Head of caudate nucleus (tissue), 42 donors: ENCODE measurements around the gene CDRT4.
A peak's percentile ranks its signal among the peaks of the same experiment; 100 is the strongest.

Experiments used
- DNase-seq, 42 donors: peaks; one replicate each; pipeline versions ENCODE4 v3.0.0 to v3.0.0-alpha.2; 2020 to 2021; ENCODE audit warnings: mixed read lengths in 7 of 42
- intact Hi-C: fragments of 100-400 bp; cut with DNase I; formaldehyde crosslinking; loops from one replicate; pipeline ENCODE4 v1.15.0; 2022

CDRT4 gene

DNA sequence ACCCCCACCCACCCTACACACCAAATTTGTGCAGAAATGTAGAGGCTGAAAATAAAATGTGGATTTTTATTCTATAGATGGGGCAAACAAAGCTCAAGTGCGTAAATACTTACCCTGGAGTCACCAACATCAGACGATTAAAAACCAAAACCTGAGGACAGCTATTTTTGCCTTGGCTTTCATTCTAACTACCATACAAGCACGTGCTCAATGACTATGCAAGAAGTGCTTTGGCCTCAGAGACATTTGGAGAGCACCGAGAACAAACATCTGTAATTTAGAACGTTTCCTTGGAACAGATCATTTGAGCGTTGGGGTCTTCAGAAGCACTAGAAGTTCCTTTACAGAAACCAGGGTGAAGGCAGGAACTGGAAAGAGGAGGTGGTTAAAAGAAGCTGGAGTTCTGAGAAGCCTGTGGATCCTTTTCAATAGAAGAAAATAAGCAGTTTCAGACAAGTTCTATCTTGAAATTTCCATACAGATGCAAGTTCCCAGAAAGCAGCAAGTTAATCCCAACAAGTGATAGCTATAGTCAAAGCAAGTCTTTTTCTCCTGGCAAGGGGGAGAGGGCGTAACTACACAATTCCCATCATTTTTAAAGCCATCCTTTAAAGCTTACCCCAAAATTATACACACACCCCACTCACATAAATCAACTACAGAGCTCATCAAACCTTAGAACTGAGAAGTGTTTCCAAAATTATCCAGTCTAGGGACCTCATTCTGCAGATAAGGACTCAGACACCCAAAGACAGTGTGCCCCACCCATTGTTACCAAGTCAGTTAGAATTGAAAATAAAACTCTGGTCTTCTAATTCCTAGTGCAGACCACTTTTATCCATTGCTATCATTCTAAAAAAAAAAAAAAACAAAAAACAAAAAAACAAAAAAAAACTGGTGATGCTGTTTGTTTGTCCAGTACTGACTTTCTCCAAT is 29.6 kb upstream of the CDRT4 start:
- no peak for DNase-seq
- intact Hi-C loops, result no loop called here

DNA sequence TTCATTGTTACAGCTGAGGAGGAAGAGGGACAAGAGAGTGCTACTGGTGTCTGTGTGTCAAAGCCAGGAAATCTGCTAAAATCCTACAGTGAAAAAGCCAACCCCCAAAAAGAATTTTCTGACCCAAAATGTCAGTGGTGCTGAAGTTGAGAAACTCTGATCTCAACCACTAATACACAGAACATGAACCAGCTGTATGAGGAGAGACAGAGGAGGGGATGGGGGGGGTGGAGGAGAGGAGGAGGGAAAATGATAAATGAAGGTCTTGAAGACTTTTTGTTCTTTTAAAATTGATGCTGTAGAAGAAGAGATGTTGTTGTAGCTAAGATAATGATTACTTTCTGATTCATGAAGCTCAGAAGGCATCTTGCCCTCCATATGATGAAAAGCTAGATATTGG is 27.4 kb upstream of the CDRT4 start:
- DNase-seq, result peak in 17 of 42 donors; percentile 21 to 74 (median 47)
- intact Hi-C loops, result no loop called here

DNA sequence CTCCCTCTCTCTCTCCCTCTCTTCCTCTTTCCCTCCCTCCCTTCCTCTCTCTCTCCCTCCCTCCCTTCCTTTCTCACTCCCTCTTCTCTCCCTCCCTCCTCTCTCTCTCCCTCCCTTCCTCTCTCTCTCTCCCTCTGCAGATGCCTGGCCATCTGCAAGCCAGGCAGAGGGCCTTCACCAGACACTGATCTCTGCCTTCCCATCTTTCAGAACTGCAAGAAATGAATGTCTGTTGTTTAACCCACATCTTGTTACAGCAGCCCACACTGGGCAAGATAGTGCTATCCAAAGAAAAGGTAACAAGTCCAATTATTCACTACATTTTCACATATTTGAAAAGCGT is 26.2 kb upstream of the CDRT4 start:
- intact Hi-C loops, result no loop called here

GRCh38 chr17:15492791-15493692 is 25.6 kb upstream of the CDRT4 start:
- intact Hi-C loops, result no loop called here
- peak in 1 of 42 donors; percentile 25 for DNase-seq

More for the DNA sequence above, 26.2 kb upstream of the CDRT4 start:
- no peak for DNase-seq

DNA sequence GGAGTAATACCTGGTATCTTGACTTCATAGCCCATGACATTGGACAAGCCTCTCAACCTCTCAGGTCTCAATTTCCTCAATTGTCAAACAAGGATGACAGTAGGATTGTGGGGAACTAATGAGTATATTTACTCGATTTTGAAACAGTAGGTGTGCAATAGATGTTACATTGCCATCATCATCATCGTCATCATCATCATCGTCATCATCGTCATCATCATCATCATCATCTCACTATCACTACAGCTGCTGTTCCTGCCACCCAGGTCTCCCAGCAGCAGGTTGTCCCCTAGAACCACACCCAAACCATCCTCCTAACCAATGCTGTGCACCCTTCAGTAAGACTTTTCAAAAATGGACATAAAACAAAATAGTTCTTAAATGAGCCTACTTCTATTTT is 24.8 kb upstream of the CDRT4 start:
- no peak for DNase-seq
- intact Hi-C loops, result no loop called here

DNA sequence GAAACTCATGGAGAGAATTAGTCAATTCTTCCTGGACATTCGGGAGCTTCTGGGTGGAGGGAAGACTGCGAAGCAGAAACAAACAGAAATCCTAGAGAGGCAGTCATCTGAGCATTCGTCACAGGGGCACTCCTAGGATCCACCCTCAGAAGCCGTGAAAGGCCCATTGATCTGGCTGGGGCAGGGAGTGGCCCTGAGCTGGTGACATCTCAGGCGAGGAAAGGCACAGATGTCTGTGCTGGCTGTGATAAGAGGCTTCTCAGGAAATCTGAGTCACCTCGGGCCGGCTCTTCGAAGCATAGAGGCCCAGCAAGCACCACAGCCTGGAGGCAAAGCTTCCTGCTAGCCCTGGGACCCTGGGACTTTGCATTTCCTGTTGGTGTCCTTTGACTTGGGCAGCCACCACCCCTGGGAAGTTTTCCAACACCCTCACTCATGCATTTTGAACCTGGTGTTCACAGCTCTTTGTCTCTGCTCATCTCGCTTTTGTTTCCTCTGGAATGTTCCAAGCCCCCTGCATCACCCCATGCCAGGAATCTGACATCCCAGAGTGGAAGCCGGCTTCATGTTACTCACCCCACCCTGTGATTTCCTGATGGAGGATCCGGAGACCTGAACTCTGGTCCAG is 23.3 kb upstream of the CDRT4 start:
- DNase-seq, result peak; percentile 21 to 90 (median 72)
- intact Hi-C loops, result no loop called here

- no peak for DNase-seq
These were observed 21.1 kb upstream of the CDRT4 start for GRCh38 chr17:15488557-15488956.

GRCh38 chr17:15485045-15485444 is 17.6 kb upstream of the CDRT4 start:
- DNase-seq, result no peak
- intact Hi-C loops, result no loop called here

More at GRCh38 chr17:15488557-15488956, 21.1 kb upstream of the CDRT4 start:
- intact Hi-C loops, result no loop called here

- DNase-seq, result no peak
- intact Hi-C loops, result no loop called here
These were observed 16.0 kb upstream of the CDRT4 start for GRCh38 chr17:15483431-15483830.

DNA sequence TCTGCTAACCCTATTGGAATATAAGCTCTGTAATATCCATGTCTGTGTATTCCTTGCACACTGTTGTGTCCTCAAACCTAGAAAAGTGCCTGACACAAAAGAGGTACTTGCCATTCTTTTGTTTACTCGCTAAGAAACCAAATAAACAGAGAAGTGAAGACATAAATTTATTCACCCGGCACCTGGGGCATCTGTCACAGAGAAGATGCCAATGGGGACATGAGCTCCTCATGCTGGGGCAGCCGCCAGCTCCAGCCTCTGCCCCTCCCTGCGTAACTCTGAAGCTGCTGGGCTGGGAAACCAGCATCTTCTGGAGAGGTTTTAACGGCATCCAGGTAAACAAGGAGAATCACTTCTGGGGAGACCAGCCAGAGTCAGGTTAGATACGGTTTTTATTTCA is 15.1 kb upstream of the CDRT4 start:
- no peak for DNase-seq
- intact Hi-C loops, result no loop called here

- DNase-seq, result no peak
- intact Hi-C loops, result no loop called here
These were observed 14.1 kb upstream of the CDRT4 start for GRCh38 chr17:15481481-15481880.

DNA sequence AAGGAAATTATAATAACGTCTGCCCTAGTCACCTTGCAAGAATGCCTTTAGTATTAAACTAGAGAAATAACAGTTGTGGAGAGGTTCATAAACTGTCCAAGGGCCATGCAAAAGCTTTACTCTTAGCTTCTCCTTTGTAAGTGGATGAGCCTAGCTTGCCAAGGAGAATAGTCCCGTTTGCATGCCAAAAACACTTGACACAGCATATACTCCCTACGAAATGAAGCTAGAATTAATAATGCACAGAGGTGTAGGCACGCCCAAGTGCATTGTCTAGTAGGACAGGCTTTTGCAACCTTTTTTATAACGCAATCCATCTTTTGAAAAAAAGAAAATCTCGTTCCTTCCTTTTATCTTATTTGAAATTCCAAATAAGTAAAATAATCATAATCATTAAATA is 12.8 kb upstream of the CDRT4 start:
- no peak for DNase-seq
- intact Hi-C loops, result no loop called here

DNA sequence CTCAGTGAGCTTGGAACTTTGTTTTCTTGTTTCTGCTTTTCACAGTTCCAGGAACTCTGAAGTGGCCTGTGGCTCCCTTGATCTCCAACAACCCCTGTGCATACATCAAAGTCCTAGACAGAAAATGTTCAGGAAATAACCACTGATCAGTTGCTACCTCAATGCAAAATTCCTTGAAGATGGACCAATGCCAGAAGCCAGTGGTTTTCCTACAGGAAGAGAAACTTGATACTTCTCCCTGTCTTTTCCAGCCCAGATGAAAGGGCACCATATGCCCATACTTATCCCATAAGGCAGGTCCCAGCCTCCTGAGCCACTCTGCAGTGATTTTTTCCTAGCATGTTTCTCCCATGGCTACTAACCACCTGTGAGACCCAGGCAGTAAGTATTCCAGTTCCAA is 12.3 kb upstream of the CDRT4 start:
- DNase-seq, result no peak
- intact Hi-C loops, result no loop called here

GRCh38 chr17:15478845-15479244 is 11.4 kb upstream of the CDRT4 start:
- intact Hi-C loops, result no loop called here
- DNase-seq, result no peak

DNA sequence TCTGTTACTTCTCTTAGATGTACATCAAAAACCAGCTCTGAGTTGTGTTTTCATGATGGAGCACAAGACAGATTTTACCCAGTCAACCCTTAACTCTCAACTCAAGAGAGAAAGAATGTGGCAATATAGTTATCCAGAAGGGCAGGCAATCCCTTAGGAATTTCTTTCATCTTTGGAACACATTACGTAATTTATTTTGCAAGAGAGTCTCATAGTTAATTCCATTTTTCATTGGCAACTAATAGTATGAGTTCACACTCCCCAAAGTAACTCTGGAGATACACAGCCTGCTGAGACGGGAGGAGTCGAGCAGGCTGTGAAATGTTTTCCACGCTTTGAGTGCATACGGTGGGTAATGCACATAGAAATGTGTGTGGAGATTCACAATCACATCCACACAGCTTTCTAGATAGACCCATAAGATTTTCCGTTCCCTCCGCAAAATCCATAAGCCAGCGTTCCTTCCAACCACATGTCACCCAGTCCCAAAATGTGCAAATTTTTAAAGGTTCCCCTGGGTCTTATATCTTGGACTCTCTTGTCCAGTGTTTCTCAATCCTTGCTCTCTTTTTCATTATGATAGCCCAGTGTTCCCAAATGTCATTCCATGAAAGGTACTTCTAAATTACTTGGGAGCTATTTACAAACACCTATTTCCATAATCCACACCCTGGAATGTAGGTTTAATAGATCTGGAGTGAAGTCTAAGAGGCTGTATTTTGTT is 8.4 kb upstream of the CDRT4 start:
- intact Hi-C loops, result no loop called here
- DNase-seq, result no peak

DNA sequence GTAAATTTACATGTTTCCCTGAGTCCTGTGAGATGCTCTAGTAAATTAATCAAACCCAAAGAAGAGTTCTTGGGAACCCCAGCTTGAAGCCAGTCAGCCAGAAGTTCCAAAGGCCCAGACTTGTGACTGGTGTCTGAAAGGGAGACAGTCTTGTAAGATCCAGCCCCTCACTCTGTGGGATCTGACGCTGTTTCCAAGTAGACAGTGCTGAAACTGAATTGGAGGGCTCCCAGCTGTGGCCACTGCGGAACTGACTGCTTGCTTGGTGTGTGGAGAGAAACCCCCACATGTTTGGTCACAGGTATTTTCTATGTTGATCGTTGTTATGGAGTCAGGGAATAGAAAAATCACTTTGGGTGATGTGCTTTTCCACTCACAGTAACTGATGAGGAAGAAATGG is 5.5 kb upstream of the CDRT4 start:
- intact Hi-C loops, result no loop called here

GRCh38 chr17:15470536-15470935 is 3.1 kb upstream of the CDRT4 start:
- intact Hi-C loops, result no loop called here
- no peak for DNase-seq

More for the DNA sequence above, 5.5 kb upstream of the CDRT4 start:
- no peak for DNase-seq

GRCh38 chr17:15469260-15469659 is 1.8 kb upstream of the CDRT4 start:
- intact Hi-C loops, result no loop called here
- no peak for DNase-seq

- intact Hi-C loops, result no loop called here
- DNase-seq, result no peak
These were observed 705 bp upstream of the CDRT4 start for GRCh38 chr17:15468126-15468525.
